Measurements from ENCODE around the gene NKPD1. TPM values are rescaled to one million over a fixed set of nuclear protein-coding genes. Genes with fewer than 3 reads are reported as not detected.
A peak's percentile ranks its signal among the peaks of the same experiment; 100 is the strongest.

The NKPD1 gene
- total RNA-seq, 1 donor from 2014 or later: not detected

GRCh38 chr19:45164577-45165335 is 4.0 kb upstream of the NKPD1 start:
- Histone ChIP-seq H3K4me3 (ENCODE audit: insufficient read depth, low read depth, low read length) (no peak overlapping the region), H3K27ac (ENCODE audit: low read depth, low read length) (no peak overlapping the region), H3K36me3 (ENCODE audit: insufficient read depth, low read length) (no peaks in the 10 kb centered on the region), H4K20me1 (ENCODE audit: insufficient read depth, low read length) (peaks cover 4% of the 10 kb centered on the region), H3K9ac (ENCODE audit: low read length) (no peak overlapping the region), H3K79me2 (ENCODE audit: insufficient read depth, low read length) (no peaks in the 10 kb centered on the region), H3K4me2 (ENCODE audit: low read length) (peak overlapping the region; percentile 22), H3K4me1 (ENCODE audit: insufficient read depth, low read length) (peaks cover 7% of the 10 kb centered on the region), H3K27me3 (ENCODE audit: insufficient read depth, low read length) (peaks cover 2% of the 10 kb centered on the region), H2AFZ (ENCODE audit: low read depth, low read length) (no peak overlapping the region), H3K9me3 (ENCODE audit: insufficient read depth, low read depth, low read length) (no peaks in the 10 kb centered on the region)
- Mint-ChIP-seq H3K9me3 (ENCODE audit: unreplicated experiment) (no peaks in the 10 kb centered on the region), H3K4me3 (ENCODE audit: unreplicated experiment) (no peak overlapping the region), H3K27ac (ENCODE audit: unreplicated experiment) (no peak overlapping the region), H3K4me1 (ENCODE audit: low read depth, unreplicated experiment) (no peaks in the 10 kb centered on the region), H3K36me3 (ENCODE audit: low read depth, unreplicated experiment) (no peaks in the 10 kb centered on the region), H3K27me3 (ENCODE audit: low read depth, unreplicated experiment) (peaks cover 10% of the 10 kb centered on the region)
- DNase-seq (ENCODE audit: low read depth) (peak; percentile 55), FAIRE-seq (no peak)
- TF ChIP-seq EZH2 (IDR thresholded peaks at IDR 0.05; ENCODE audit: insufficient read depth, low read length) (no peak), CTCF (IDR thresholded peaks at IDR 0.05; ENCODE audit: insufficient read depth, low read depth, low read length) (no peak)

- no peak overlapping the region for H3K4me3 ChIP-seq (ENCODE audit: insufficient read depth, low read depth, low read length)
- FAIRE-seq: no peak
- Mint-ChIP-seq H3K27me3 (ENCODE audit: low read depth, unreplicated experiment) (peaks cover 10% of the 10 kb centered on the region), H3K36me3 (ENCODE audit: low read depth, unreplicated experiment) (no peaks in the 10 kb centered on the region), H3K4me1 (ENCODE audit: low read depth, unreplicated experiment) (no peaks in the 10 kb centered on the region), H3K4me3 (ENCODE audit: unreplicated experiment) (no peak overlapping the region), H3K27ac (ENCODE audit: unreplicated experiment) (no peak overlapping the region), H3K9me3 (ENCODE audit: unreplicated experiment) (no peaks in the 10 kb centered on the region)
- H3K9me3 ChIP-seq (ENCODE audit: insufficient read depth, low read depth, low read length): no peaks in the 10 kb centered on the region
- peaks cover 2% of the 10 kb centered on the region for H3K27me3 ChIP-seq (ENCODE audit: insufficient read depth, low read length)
- no peaks in the 10 kb centered on the region for H3K79me2 ChIP-seq (ENCODE audit: insufficient read depth, low read length)
- no peaks in the 10 kb centered on the region for H3K36me3 ChIP-seq (ENCODE audit: insufficient read depth, low read length)
- peaks cover 4% of the 10 kb centered on the region for H4K20me1 ChIP-seq (ENCODE audit: insufficient read depth, low read length)
- peaks cover 7% of the 10 kb centered on the region for H3K4me1 ChIP-seq (ENCODE audit: insufficient read depth, low read length)
- DNase-seq (ENCODE audit: low read depth): no peak
- no peak overlapping the region for H3K27ac ChIP-seq (ENCODE audit: low read depth, low read length)
- no peak overlapping the region for H3K9ac ChIP-seq (ENCODE audit: low read length)
- TF ChIP-seq EZH2 (IDR thresholded peaks at IDR 0.05; ENCODE audit: insufficient read depth, low read length): no peak
- TF ChIP-seq CTCF (IDR thresholded peaks at IDR 0.05; ENCODE audit: insufficient read depth, low read depth, low read length): no peak
- H2AFZ ChIP-seq (ENCODE audit: low read depth, low read length): no peak overlapping the region
- peak overlapping the region; percentile 22 for H3K4me2 ChIP-seq (ENCODE audit: low read length)
Observed at GRCh38 chr19:45163751-45164460, 3.1 kb upstream of the NKPD1 start.

All from astrocyte (in vitro differentiated cells and primary cell).